Right lobe of liver (tissue), 4 donors: ENCODE measurements around the gene C10orf90.

Experiments used
- CTCF ChIP-seq, 4 donors: fragments of 200-600 bp in 3 of 4; fragments of 450-650 bp in 1 of 4; IDR thresholded peaks; one replicate each; pipeline versions ENCODE4 v1.5.1 to v1.8.0; 2016 to 2022; ENCODE audit warnings: antibody characterized with exemption in 4 of 4, mild to moderate bottlenecking in 2 of 4
- POLR2A ChIP-seq: fragments of 450-650 bp; IDR thresholded peaks from one replicate; pipeline ENCODE4 v1.6.1; 2017; ENCODE audit warnings: antibody characterized with exemption, mild to moderate bottlenecking
- donor health status: DM: no; HTN: no; CAD: no.
- donor health status: DM: no; HTN: no; CAD: no.
- donor health status: DM: no; HTN: yes; CAD: no.

DNA sequence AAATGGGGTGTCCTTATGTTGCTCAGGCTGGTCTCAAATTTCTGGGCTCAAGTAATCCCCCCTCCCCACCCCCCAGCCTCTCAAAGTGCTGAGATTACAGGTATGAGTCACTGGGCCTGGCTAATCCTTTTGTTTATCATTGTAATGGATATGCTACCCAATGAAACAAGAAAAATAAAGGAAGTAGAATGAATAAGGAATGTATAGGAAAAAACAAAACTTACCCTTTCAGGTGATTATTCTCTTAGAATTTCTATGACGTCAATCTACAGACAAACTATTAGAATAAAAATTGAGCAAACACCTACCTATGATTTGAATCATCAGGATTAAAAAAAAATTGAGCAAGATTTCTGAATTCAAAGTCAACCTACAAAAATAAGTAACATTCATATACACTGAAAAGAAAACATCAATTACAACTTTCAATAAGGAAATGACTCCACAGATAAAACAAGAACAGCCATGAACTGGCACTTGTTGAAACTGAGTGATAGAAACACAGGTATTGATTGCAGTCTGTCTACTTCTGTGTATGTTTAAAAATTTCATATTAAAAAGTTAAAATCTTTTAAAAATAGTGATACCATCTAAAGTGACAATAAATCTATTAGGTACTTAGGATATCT lies 294.5 kb downstream of the C10orf90 start:
- TF ChIP-seq CTCF (IDR thresholded peaks at IDR 0.05) (no peak), POLR2A (no peak)
